Measurements from ENCODE around the gene NPB. TPM values are rescaled to one million over a fixed set of nuclear protein-coding genes. Genes with fewer than 3 reads are reported as not detected.

The NPB gene
- polyA plus RNA-seq, 1 of the 3 experiments (the other 2 are of a cell fraction): 2.4 TPM

DNA sequence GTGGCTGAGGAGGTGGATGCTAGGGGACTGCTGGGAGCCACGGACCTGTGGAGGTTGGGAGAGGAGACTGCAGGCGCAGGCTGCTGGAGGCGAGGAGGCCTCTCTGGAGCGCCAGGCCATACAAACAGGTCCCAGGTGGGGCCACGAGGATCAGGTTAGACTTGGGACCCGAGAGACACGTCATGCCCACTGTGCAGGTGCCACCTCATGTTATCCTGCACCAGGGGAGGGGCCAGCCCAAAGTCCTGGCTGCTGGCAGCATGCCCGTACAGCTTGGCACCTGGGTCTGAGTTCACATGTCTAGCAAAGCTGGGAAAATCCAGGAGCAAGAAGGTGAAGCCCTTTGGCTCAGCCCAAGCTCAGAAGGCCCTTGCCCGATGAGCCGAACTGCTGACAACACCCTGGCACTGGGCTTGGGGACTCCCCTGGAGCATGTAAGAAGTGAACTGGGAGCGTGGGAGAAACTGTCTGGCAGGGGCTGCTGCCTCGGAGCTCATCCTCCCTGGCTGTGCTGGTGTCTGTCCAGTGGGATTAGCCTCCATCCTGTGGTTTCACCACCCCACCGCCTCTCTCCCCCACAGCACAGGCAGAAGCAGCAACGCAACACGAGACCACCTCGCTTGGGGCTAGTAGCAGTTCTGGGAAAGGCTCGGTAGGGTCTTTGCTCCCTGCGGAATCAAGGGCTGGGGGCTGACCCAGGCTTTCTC is 36.2 kb upstream of the NPB start:
- Histone ChIP-seq H3K4me1 (ENCODE audit: control insufficient read depth in 1 of 2, insufficient read depth in 2 of 2, low read depth in 1 of 2, low read length in 1 of 2) (peaks cover 28 to 63% of the 10 kb centered on the region in 2 experiments; a peak in 3 of 4 replicates), H3K27me3 (ENCODE audit: insufficient read depth) (no peaks in the 10 kb centered on the region), H3K27ac (ENCODE audit: low read depth in 2 of 2, low read length in 1 of 2) (peak overlapping the region; percentile 86 to 95), H3K9ac (no peak overlapping the region), H3K4me3 (ENCODE audit: low read depth in 2 of 2, low read length in 1 of 2) (no peak overlapping the region), H4K20me1 (ENCODE audit: insufficient read depth) (peaks cover 55% of the 10 kb centered on the region), H3K9me3 (no peaks in the 10 kb centered on the region), H3K4me2 (no peak overlapping the region), H3K9me2 (no peaks in the 10 kb centered on the region), H2AFZ (ENCODE audit: low read depth) (no peak overlapping the region), H3K79me2 (ENCODE audit: insufficient read depth) (peaks cover 80% of the 10 kb centered on the region), H3K36me3 (replicated peaks in 1 of 2; ENCODE audit: control insufficient read depth in 1 of 2, insufficient read depth in 2 of 2, low read length in 1 of 2) (peaks cover 38 to 54% of the 10 kb centered on the region in 2 experiments), H3F3A (replicated peaks; ENCODE audit: insufficient read depth) (peaks cover 72% of the 10 kb centered on the region)
- CTCF ChIA-PET: interaction anchor here (0.7 to 5.1 kb wide), 10 partner anchors 14 to 164 kb away, joined by 3 to 32 read pairs (median 4); partner anchors contain the start of genes MAFG and NOTUM
- WGBS (ENCODE audit: low lambda C conversion rate): 85% methylated on average over 13 of the region's 18 CpGs
- DNase-seq: peak; percentile 23
- POLR2A ChIA-PET: interaction anchor here (0.5 to 2.2 kb wide), 15 partner anchors 8 to 245 kb away, joined by 3 to 13 read pairs (median 4); partner anchors contain the start of genes MCRIP1 and SLC25A10
- TF ChIP-seq POLR2AphosphoS5 (IDR thresholded peaks at IDR 0.05; ENCODE audit: low read depth, low read length) (peak; percentile 58; the same call in 1 of the 2 replicates), NFIC (IDR thresholded peaks at IDR 0.05; ENCODE audit: borderline replicate concordance) (peak; percentile 22; the same call in 1 of the 2 replicates), EP300 (IDR thresholded peaks at IDR 0.05; ENCODE audit: borderline replicate concordance in 1 of 2, low read depth in 1 of 2, low read length in 1 of 2) (no peak)

DNA sequence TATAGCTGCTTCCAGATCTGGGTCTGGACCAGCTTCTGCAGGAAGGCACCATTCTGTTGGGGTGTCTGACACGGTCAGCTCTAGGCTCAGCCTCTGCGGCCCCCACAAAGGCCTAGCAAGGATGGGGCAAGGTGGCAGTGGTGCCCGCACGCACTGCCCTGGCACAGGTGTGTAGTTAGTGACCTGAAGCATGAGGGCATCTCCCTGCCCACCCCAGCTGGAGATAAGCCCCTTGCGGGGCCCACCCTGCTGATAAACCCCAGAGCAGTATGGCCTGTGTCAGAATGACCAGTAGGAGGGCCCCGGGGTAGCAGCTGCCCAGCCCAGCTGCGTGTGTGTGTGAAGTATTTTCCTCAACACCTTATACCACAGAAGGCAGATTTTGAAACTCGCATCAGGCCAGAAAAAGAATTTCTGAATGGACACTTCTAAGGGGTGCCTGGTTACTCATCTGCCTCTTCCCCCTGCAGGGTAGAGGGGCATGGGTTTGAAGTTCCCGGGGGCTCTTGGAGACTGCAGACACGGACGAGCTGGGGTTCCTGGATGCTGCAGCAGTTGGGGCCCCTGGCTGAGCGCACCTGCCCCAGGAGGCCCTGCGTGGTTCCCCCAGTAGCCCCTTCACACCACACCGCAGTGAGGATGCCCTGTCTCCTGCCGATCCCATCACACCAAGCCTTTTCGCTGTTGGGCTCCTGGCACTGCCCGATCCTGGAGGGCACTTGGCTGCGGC is 35.4 kb upstream of the NPB start:
- peak; percentile 48 for DNase-seq
- peaks cover 78% of the 10 kb centered on the region for H3K79me2 ChIP-seq (ENCODE audit: insufficient read depth)
- peak overlapping the region; percentile 86 to 95 for H3K27ac ChIP-seq (ENCODE audit: low read depth in 2 of 2, low read length in 1 of 2)
- TF ChIP-seq, protein P1, sequence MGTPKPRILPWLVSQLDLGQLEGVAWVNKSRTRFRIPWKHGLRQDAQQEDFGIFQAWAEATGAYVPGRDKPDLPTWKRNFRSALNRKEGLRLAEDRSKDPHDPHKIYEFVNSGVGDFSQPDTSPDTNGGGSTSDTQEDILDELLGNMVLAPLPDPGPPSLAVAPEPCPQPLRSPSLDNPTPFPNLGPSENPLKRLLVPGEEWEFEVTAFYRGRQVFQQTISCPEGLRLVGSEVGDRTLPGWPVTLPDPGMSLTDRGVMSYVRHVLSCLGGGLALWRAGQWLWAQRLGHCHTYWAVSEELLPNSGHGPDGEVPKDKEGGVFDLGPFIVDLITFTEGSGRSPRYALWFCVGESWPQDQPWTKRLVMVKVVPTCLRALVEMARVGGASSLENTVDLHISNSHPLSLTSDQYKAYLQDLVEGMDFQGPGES (IDR thresholded peaks at IDR 0.05; ENCODE audit: low read depth, low read length): no peak
- TF ChIP-seq POLR2AphosphoS5 (IDR thresholded peaks at IDR 0.05; ENCODE audit: low read depth, low read length) (peak; percentile 28; the same call in 1 of the 2 replicates), RAD21 (IDR thresholded peaks at IDR 0.05; ENCODE audit: low read length) (no peak), JUND (IDR thresholded peaks at IDR 0.05) (no peak), FOXJ3 (CRISPR knock-in tag; IDR thresholded peaks at IDR 0.05) (no peak), NRF1 (IDR thresholded peaks at IDR 0.05; ENCODE audit: low read depth, low read length) (no peak), GABPA (IDR thresholded peaks at IDR 0.05; ENCODE audit: low read depth) (no peak), RXRA (IDR thresholded peaks at IDR 0.05; ENCODE audit: borderline replicate concordance, low read depth) (no peak), ELF1 (IDR thresholded peaks at IDR 0.05) (no peak; the same call in 1 of the 2 replicates)
- TF ChIP-seq, protein P2, sequence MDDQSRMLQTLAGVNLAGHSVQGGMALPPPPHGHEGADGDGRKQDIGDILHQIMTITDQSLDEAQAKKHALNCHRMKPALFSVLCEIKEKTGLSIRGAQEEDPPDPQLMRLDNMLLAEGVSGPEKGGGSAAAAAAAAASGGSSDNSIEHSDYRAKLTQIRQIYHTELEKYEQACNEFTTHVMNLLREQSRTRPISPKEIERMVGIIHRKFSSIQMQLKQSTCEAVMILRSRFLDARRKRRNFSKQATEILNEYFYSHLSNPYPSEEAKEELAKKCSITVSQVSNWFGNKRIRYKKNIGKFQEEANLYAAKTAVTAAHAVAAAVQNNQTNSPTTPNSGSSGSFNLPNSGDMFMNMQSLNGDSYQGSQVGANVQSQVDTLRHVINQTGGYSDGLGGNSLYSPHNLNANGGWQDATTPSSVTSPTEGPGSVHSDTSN (IDR thresholded peaks at IDR 0.05): peak; percentile 2
- TF ChIP-seq, protein P3, sequence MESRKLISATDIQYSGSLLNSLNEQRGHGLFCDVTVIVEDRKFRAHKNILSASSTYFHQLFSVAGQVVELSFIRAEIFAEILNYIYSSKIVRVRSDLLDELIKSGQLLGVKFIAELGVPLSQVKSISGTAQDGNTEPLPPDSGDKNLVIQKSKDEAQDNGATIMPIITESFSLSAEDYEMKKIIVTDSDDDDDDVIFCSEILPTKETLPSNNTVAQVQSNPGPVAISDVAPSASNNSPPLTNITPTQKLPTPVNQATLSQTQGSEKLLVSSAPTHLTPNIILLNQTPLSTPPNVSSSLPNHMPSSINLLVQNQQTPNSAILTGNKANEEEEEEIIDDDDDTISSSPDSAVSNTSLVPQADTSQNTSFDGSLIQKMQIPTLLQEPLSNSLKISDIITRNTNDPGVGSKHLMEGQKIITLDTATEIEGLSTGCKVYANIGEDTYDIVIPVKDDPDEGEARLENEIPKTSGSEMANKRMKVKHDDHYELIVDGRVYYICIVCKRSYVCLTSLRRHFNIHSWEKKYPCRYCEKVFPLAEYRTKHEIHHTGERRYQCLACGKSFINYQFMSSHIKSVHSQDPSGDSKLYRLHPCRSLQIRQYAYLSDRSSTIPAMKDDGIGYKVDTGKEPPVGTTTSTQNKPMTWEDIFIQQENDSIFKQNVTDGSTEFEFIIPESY (IDR thresholded peaks at IDR 0.05; ENCODE audit: borderline replicate concordance, low read depth): peak; percentile 2; the same call in 1 of the 2 replicates
- TF ChIP-seq, protein P4, sequence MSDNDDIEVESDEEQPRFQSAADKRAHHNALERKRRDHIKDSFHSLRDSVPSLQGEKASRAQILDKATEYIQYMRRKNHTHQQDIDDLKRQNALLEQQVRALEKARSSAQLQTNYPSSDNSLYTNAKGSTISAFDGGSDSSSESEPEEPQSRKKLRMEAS (IDR thresholded peaks at IDR 0.05; ENCODE audit: low read depth): no peak
- TF ChIP-seq, protein P5, sequence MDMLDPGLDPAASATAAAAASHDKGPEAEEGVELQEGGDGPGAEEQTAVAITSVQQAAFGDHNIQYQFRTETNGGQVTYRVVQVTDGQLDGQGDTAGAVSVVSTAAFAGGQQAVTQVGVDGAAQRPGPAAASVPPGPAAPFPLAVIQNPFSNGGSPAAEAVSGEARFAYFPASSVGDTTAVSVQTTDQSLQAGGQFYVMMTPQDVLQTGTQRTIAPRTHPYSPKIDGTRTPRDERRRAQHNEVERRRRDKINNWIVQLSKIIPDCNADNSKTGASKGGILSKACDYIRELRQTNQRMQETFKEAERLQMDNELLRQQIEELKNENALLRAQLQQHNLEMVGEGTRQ (IDR thresholded peaks at IDR 0.05; ENCODE audit: borderline replicate concordance, low read depth, low read length): no peak

More for the DNA sequence above, 35.4 kb upstream of the NPB start:
- no peak overlapping the region for H3K4me2 ChIP-seq
- ChIA-PET CTCF (interaction anchor here (0.7 to 5.1 kb wide), 13 partner anchors 14 to 163 kb away, joined by 3 to 32 read pairs (median 4); partner anchors contain the start of genes MAFG and NOTUM), POLR2A (interaction anchor here (0.5 to 2.2 kb wide), 17 partner anchors 13 to 245 kb away, joined by 3 to 13 read pairs (median 3); partner anchors contain the start of genes MCRIP1, MRPL12, PCYT2 and SLC25A10)
- 91% methylated on average over 14 of the region's 18 CpGs for WGBS (ENCODE audit: low lambda C conversion rate)
- H3K4me3 ChIP-seq (ENCODE audit: low read depth in 2 of 2, low read length in 1 of 2): no peak overlapping the region
- H3K4me1 ChIP-seq (ENCODE audit: control insufficient read depth in 1 of 2, insufficient read depth in 2 of 2, low read depth in 1 of 2, low read length in 1 of 2): peaks cover 28 to 63% of the 10 kb centered on the region in 2 experiments; a peak in 3 of 4 replicates
- H3K9me3 ChIP-seq: no peaks in the 10 kb centered on the region
- no peaks in the 10 kb centered on the region for H3K9me2 ChIP-seq
- H3K27me3 ChIP-seq (ENCODE audit: insufficient read depth): no peaks in the 10 kb centered on the region
- H3K9ac ChIP-seq: no peak overlapping the region
- peaks cover 38 to 54% of the 10 kb centered on the region in 2 experiments for H3K36me3 ChIP-seq (replicated peaks in 1 of 2; ENCODE audit: control insufficient read depth in 1 of 2, insufficient read depth in 2 of 2, low read length in 1 of 2)
- peaks cover 70% of the 10 kb centered on the region for H3F3A ChIP-seq (replicated peaks; ENCODE audit: insufficient read depth)
- H2AFZ ChIP-seq (ENCODE audit: low read depth): no peak overlapping the region
- H4K20me1 ChIP-seq (ENCODE audit: insufficient read depth): peaks cover 55% of the 10 kb centered on the region
